Smooth muscle cell (in vitro differentiated cells): ENCODE data around the gene QKI. TPM values are rescaled to one million over a fixed set of nuclear protein-coding genes. Genes with fewer than 3 reads are reported as not detected.
"Not testable (repeated sequence)": the region's sequence is repeated elsewhere in the genome, so short reads cannot be mapped to it uniquely, and the experiment has no call there.

Source experiments
- DNase-seq: peaks from one replicate; lab custom pipeline; 2025; ENCODE audit not compliant: unreplicated experiment; lab: John Stamatoyannopoulos, UW
- H2AFZ ChIP-seq: fragments of 200-600 bp; sonication (generic); 2 replicates; pipeline ENCODE4 v1.6.0; 2016; ENCODE audit warnings: antibody characterized with exemption, low read depth, mild to moderate bottlenecking
- H3F3A ChIP-seq: fragments of 200-600 bp; sonication (generic); 2 replicates; pipeline ENCODE4 v1.6.0; 2017; ENCODE audit warnings: antibody characterized with exemption, low read depth
- H3K27ac ChIP-seq: fragments of 200-600 bp; sonication (generic); 2 replicates; pipeline ENCODE4 v1.5.1; 2016; ENCODE audit warnings: low read depth, mild to moderate bottlenecking
- H3K27me3 ChIP-seq: fragments of 200-600 bp; sonication (generic); 2 replicates; pipeline ENCODE4 v1.6.1; 2016; ENCODE audit warnings: low read depth, mild to moderate bottlenecking
- H3K36me3 ChIP-seq: fragments of 200-600 bp; sonication (generic); 2 replicates; pipeline ENCODE4 v1.5.1; 2016; ENCODE audit warnings: low read depth
- H3K4me1 ChIP-seq: fragments of 200-600 bp; sonication (generic); 2 replicates; pipeline ENCODE4 v1.5.1; 2016; ENCODE audit warnings: low read depth
- H3K4me2 ChIP-seq: fragments of 200-600 bp; sonication (generic); 2 replicates; pipeline ENCODE4 v1.6.0; 2016; ENCODE audit warnings: mild to moderate bottlenecking
- H3K4me3 ChIP-seq: fragments of 200-600 bp; sonication (generic); 2 replicates; pipeline ENCODE4 v1.5.1; 2016; ENCODE audit warnings: mild to moderate bottlenecking
- H3K79me2 ChIP-seq: fragments of 200-600 bp; sonication (generic); 2 replicates; pipeline ENCODE4 v1.6.0; 2016; ENCODE audit warnings: low read depth, mild to moderate bottlenecking
- H3K9ac ChIP-seq: fragments of 200-600 bp; sonication (generic); 2 replicates; pipeline ENCODE4 v1.6.0; 2016; ENCODE audit warnings: low read depth
- H3K9me3 ChIP-seq: fragments of 200-600 bp; sonication (generic); replicated peaks from 2 replicates; pipeline ENCODE4 v1.5.1; 2016; ENCODE audit warnings: low read depth
- H4K20me1 ChIP-seq: fragments of 200-600 bp; sonication (generic); 2 replicates; pipeline ENCODE4 v1.6.0; 2016; ENCODE audit warnings: low read depth
- CTCF ChIP-seq: fragments of 200-600 bp; sonication (generic); IDR thresholded peaks from 2 replicates; pipeline ENCODE4 v1.5.1; 2017; ENCODE audit warnings: borderline replicate concordance, mild to moderate bottlenecking, antibody characterized with exemption; ENCODE audit not compliant: insufficient read depth, poor library complexity, severe bottlenecking
- WGBS: methylation state at CpG from one replicate; pipeline ENCODE4 v1.1.7; 2016; ENCODE audit warnings: low lambda C conversion rate; 5-methylcytosine and 5-hydroxymethylcytosine counted together
- polyA plus RNA-seq: library from polyadenylated mRNA; unstranded; fragments of >200 nt; fragmentation: Nextera tagmentation; extraction: Ambion mirVana; gene quantifications from 2 replicates; pipeline ENCODE4 v1.2.1, GENCODE V29; 2016
- total RNA-seq: library from RNA; depleted of rRNA; stranded (reverse); fragments of >200 nt; gene quantifications from 2 replicates; pipeline ENCODE4 v1.2.3, GENCODE V29; 2014

The QKI gene
- total and polyA plus RNA-seq, 2 experiments from 2014 or later, result 65.1 to 162 TPM

- no peak overlapping the region for H3K4me2 ChIP-seq
- 93% methylated on average over 22 of the region's 22 CpGs for WGBS
- no peaks in the 10 kb centered on the region for H3K36me3 ChIP-seq
- TF ChIP-seq CTCF, result no peak
- no peaks in the 10 kb centered on the region for H3K79me2 ChIP-seq
- peaks cover 6% of the 10 kb centered on the region for H3F3A ChIP-seq
- H3K27ac ChIP-seq, result no peak overlapping the region
- no peak overlapping the region for H2AFZ ChIP-seq
- H3K9ac ChIP-seq, result no peak overlapping the region
- DNase-seq, result no peak
- no peak overlapping the region for H3K4me3 ChIP-seq
- no peaks in the 10 kb centered on the region for H3K4me1 ChIP-seq
- no peaks in the 10 kb centered on the region for H4K20me1 ChIP-seq
- peaks cover 7% of the 10 kb centered on the region for H3K9me3 ChIP-seq
- H3K27me3 ChIP-seq, result no peaks in the 10 kb centered on the region
Measured at GRCh38 chr6:163588220-163588919, 173.9 kb downstream of the QKI start.

GRCh38 chr6:163589387-163589786, 174.9 kb downstream of the QKI start:
- H3K79me2 ChIP-seq, result no peaks in the 10 kb centered on the region
- H3K27ac ChIP-seq, result no peak overlapping the region
- no peak for TF ChIP-seq CTCF
- peaks cover 7% of the 10 kb centered on the region for H3K9me3 ChIP-seq
- H3F3A ChIP-seq, result peaks cover 6% of the 10 kb centered on the region
- H4K20me1 ChIP-seq, result no peaks in the 10 kb centered on the region
- no peak overlapping the region for H3K9ac ChIP-seq
- H3K27me3 ChIP-seq, result no peaks in the 10 kb centered on the region
- no peak overlapping the region for H3K4me3 ChIP-seq
- H3K4me1 ChIP-seq, result no peaks in the 10 kb centered on the region
- WGBS, result 97% methylated on average over 5 of the region's 5 CpGs
- no peaks in the 10 kb centered on the region for H3K36me3 ChIP-seq
- no peak overlapping the region for H3K4me2 ChIP-seq
- no peak for DNase-seq
- H2AFZ ChIP-seq, result no peak overlapping the region

GRCh38 chr6:163590132-163590531, 175.6 kb downstream of the QKI start:
- not testable (repeated sequence) for H3F3A ChIP-seq, H3K9ac ChIP-seq, H4K20me1 ChIP-seq, H3K4me3 ChIP-seq, DNase-seq, H3K27me3 ChIP-seq, H3K79me2 ChIP-seq, H3K36me3 ChIP-seq, H2AFZ ChIP-seq, H3K4me2 ChIP-seq, H3K4me1 ChIP-seq, H3K27ac ChIP-seq, H3K9me3 ChIP-seq
- WGBS, result 96% methylated on average over 9 of the region's 9 CpGs

GRCh38 chr6:163592872-163593271, 178.4 kb downstream of the QKI start:
- H3K4me1 ChIP-seq, result no peaks in the 10 kb centered on the region
- no peak overlapping the region for H3K4me3 ChIP-seq
- no peak for DNase-seq
- no peaks in the 10 kb centered on the region for H4K20me1 ChIP-seq
- no peaks in the 10 kb centered on the region for H3K27me3 ChIP-seq
- H3K9me3 ChIP-seq, result peaks cover 7% of the 10 kb centered on the region
- H3F3A ChIP-seq, result no peaks in the 10 kb centered on the region
- no peak overlapping the region for H3K27ac ChIP-seq
- H3K36me3 ChIP-seq, result no peaks in the 10 kb centered on the region
- no peak for TF ChIP-seq CTCF
- H3K4me2 ChIP-seq, result no peak overlapping the region
- no peak overlapping the region for H3K9ac ChIP-seq
- no peak overlapping the region for H2AFZ ChIP-seq
- 84% methylated on average over 3 of the region's 3 CpGs for WGBS
- no peaks in the 10 kb centered on the region for H3K79me2 ChIP-seq
